SK-N-SH (cell line): ENCODE measurements around the gene CCNL1. TPM values are rescaled to one million over a fixed set of nuclear protein-coding genes. Genes with fewer than 3 reads are reported as not detected.
A peak's percentile ranks its signal among the peaks of the same experiment; 100 is the strongest.

Experiments used
- CTCF ChIA-PET: fragments of 300-600, 350-600 bp; formaldehyde crosslinking; extraction: SDS; loops from one replicate; lab custom pipeline; 2021; lab: Yijun Ruan, JAX
- POLR2A ChIA-PET: fragments of 350-600 bp; sonication (Branson Sonifier 250); formaldehyde crosslinking; extraction: SDS; loops from one replicate; lab custom pipeline; 2020; ENCODE audit warnings: antibody characterized with exemption, inconsistent platforms; lab: Yijun Ruan, JAX
- DNase-seq: peaks from one replicate; pipeline ENCODE4 v3.0.0; 2012
- H2AFZ ChIP-seq: fragments of 200-600 bp; sonication (generic); 2 replicates; pipeline ENCODE4 v1.8.1; 2016; ENCODE audit warnings: antibody characterized with exemption, mild to moderate bottlenecking, low read depth
- H3F3A ChIP-seq: fragments of 200-600 bp; sonication (generic); replicated peaks from 2 replicates; pipeline ENCODE3; 2016; ENCODE audit warnings: antibody characterized with exemption, mild to moderate bottlenecking; ENCODE audit not compliant: insufficient read depth
- H3K27ac ChIP-seq, 2 experiments: fragments of 200-500 bp in 1 of 2; fragments of 200-600 bp in 1 of 2; sonication (Bioruptor generic) in 1 of 2; sonication (generic), shearing (Covaris generic) in 1 of 2; 2 replicates each; pipeline versions ENCODE4 v1.5.1 to v1.6.1; 2014 to 2016; ENCODE audit warnings: low read depth in 2 of 2, inconsistent platforms in 1 of 2, low read length in 1 of 2, mild to moderate bottlenecking in 1 of 2, mixed read lengths in 1 of 2
- H3K27me3 ChIP-seq: fragments of 200-600 bp; sonication (generic), shearing (Covaris generic); 2 replicates; pipeline ENCODE4 v1.6.1; 2016; ENCODE audit warnings: mixed run types; ENCODE audit not compliant: insufficient read depth
- H3K36me3 ChIP-seq, 2 experiments: fragments of 200-500 bp in 1 of 2; fragments of 200-600 bp in 1 of 2; sonication (Bioruptor generic) in 1 of 2; sonication (generic) in 1 of 2; replicated peaks in 1 of 2; 2 replicates each; pipeline versions ENCODE3 to v1.5.1; 2014 to 2016; ENCODE audit warnings: low read length in 1 of 2, mild to moderate bottlenecking in 1 of 2; ENCODE audit not compliant: insufficient read depth in 2 of 2, control insufficient read depth in 1 of 2
- H3K4me1 ChIP-seq, 2 experiments: fragments of 200-500 bp in 1 of 2; fragments of 200-600 bp in 1 of 2; sonication (Bioruptor generic) in 1 of 2; sonication (generic), shearing (Covaris generic) in 1 of 2; 2 replicates each; pipeline versions ENCODE4 v1.5.1 to v1.6.1; 2014 to 2016; ENCODE audit warnings: low read depth in 1 of 2, low read length in 1 of 2, mixed run types in 1 of 2; ENCODE audit not compliant: insufficient read depth in 2 of 2, control insufficient read depth in 1 of 2
- H3K4me2 ChIP-seq: fragments of 200-600 bp; sonication (generic), shearing (Covaris generic); 2 replicates; pipeline ENCODE4 v1.6.1; 2017; ENCODE audit warnings: mixed run types
- H3K4me3 ChIP-seq, 2 experiments: fragments of 200-500 bp in 1 of 2; fragments of 200-600 bp in 1 of 2; sonication (Bioruptor generic) in 1 of 2; sonication (generic), shearing (Covaris generic) in 1 of 2; 2 replicates each; pipeline versions ENCODE4 v1.5.1 to v1.8.1; 2014 to 2016; ENCODE audit warnings: low read depth in 2 of 2, inconsistent platforms in 1 of 2, low read length in 1 of 2, mild to moderate bottlenecking in 1 of 2, mixed read lengths in 1 of 2, moderate library complexity in 1 of 2
- H3K79me2 ChIP-seq: fragments of 200-600 bp; sonication (generic); 2 replicates; pipeline ENCODE4 v1.8.1; 2017; ENCODE audit warnings: mild to moderate bottlenecking; ENCODE audit not compliant: insufficient read depth
- H3K9ac ChIP-seq: fragments of 200-600 bp; sonication (generic); 2 replicates; pipeline ENCODE4 v1.6.1; 2017; ENCODE audit warnings: mixed run types
- H3K9me2 ChIP-seq: fragments of 200-600 bp; sonication (generic); 2 replicates; pipeline ENCODE4 v1.6.1; 2017; ENCODE audit warnings: mixed run types
- H3K9me3 ChIP-seq: fragments of 200-600 bp; sonication (generic); 2 replicates; pipeline ENCODE4 v1.6.1; 2017; ENCODE audit warnings: mixed run types, mild to moderate bottlenecking, moderate library complexity
- H4K20me1 ChIP-seq: fragments of 200-600 bp; sonication (generic); 2 replicates; pipeline ENCODE4 v1.6.1; 2017; ENCODE audit warnings: mild to moderate bottlenecking, mixed run types; ENCODE audit not compliant: insufficient read depth
- EP300 ChIP-seq, 2 experiments: IDR thresholded peaks; 2 replicates each; pipeline versions ENCODE4 v1.4.0 to v1.6.1; 2012; ENCODE audit warnings: borderline replicate concordance in 1 of 2, low read depth in 1 of 2, low read length in 1 of 2
- FOXJ3 ChIP-seq: sonication (generic); formaldehyde crosslinking; IDR thresholded peaks from 2 replicates; pipeline ENCODE4 v1.5.1; 2020; ENCODE audit warnings: mild to moderate bottlenecking, missing genetic modification reagents
- NFIC ChIP-seq: IDR thresholded peaks from 2 replicates; pipeline ENCODE4 v1.4.0; 2012; ENCODE audit warnings: borderline replicate concordance
- RAD21 ChIP-seq: IDR thresholded peaks from 2 replicates; pipeline ENCODE4 v1.6.1; 2012; ENCODE audit warnings: mild to moderate bottlenecking, low read length
- RFX5 ChIP-seq: IDR thresholded peaks from 2 replicates; pipeline ENCODE4 v1.6.1; 2012; ENCODE audit warnings: mild to moderate bottlenecking, improper control_type of control experiment, low read length
- SMC3 ChIP-seq: IDR thresholded peaks from 2 replicates; pipeline ENCODE4 v1.6.1; 2012; ENCODE audit warnings: low read depth, low read length, improper control_type of control experiment
- TCF12 ChIP-seq: IDR thresholded peaks from 2 replicates; pipeline ENCODE4 v1.4.0; 2012
- WGBS: methylation state at CpG from one replicate; pipeline ENCODE4 v1.1.6; 2017; ENCODE audit warnings: low lambda C conversion rate; 5-methylcytosine and 5-hydroxymethylcytosine counted together
- polyA plus RNA-seq, 3 experiments: library from polyadenylated mRNA; depleted of rRNA; stranded (reverse); fragments of >200 nt; gene quantifications; 2 replicates each; pipeline ENCODE4 v1.2.3, GENCODE V29; 2012
- TF ChIP-seq, protein P1 (sequence below): fragments of 150-350 bp; IDR thresholded peaks from 2 replicates; pipeline ENCODE4 v1.6.1; 2016; ENCODE audit warnings: mild to moderate bottlenecking, low read depth, low read length
- TF ChIP-seq, protein P2 (sequence below): IDR thresholded peaks from 2 replicates; pipeline ENCODE4; 2012
- TF ChIP-seq, protein P3 (sequence below): fragments of 200-600 bp; sonication (generic); IDR thresholded peaks from 2 replicates; pipeline ENCODE4 v1.6.1; 2017; ENCODE audit warnings: antibody characterized with exemption, mild to moderate bottlenecking, moderate library complexity
- TF ChIP-seq, protein P4 (sequence below): IDR thresholded peaks from 2 replicates; pipeline ENCODE4 v1.6.1; 2012; ENCODE audit warnings: mild to moderate bottlenecking, low read depth, low read length, moderate library complexity
- TF ChIP-seq, protein P5 (sequence below): fragments of 150-350 bp; IDR thresholded peaks from 2 replicates; pipeline ENCODE4 v1.6.1; 2017; ENCODE audit warnings: antibody characterized with exemption, low read length, low read depth, borderline replicate concordance

Gene CCNL1
- polyA plus RNA-seq, 1 of the 3 experiments (the other 2 are of a cell fraction), result 99.8 TPM

DNA sequence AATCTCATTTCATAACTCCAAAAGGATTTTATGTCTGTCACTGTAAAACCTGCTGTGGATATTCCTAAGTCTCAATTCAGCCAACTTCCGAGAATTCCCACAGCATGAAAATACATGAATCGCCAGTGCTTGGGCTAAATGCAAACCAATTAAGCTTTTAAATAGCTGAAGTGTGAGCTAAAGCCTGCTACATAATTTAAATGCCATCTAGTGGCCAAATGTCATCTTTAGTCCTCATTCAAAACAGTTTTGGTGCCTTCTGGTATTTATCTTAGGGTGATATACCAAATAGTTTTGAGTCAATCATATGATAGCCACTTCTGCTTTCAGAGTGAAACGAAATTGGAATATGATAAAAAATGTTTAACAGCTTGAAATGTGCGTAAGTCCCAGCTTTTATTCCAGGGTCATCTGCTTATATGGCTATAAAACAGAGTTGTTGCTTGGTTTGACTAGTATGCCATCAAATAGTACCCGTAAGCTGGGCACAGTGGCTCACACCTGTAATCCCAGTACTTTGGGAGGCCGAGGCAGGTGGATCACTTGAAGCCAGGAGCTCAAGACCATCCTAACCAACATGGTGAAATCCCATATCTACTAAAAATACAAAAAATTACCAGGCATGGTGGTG, 41.8 kb upstream of the CCNL1 start:
- POLR2A ChIA-PET, result interaction anchor here (1.0 kb wide), 1 partner anchor 41 kb away, joined by 3 read pairs; no protein-coding TSS in a partner anchor
- H3K9ac ChIP-seq, result no peak overlapping the region
- TF ChIP-seq, protein P1, sequence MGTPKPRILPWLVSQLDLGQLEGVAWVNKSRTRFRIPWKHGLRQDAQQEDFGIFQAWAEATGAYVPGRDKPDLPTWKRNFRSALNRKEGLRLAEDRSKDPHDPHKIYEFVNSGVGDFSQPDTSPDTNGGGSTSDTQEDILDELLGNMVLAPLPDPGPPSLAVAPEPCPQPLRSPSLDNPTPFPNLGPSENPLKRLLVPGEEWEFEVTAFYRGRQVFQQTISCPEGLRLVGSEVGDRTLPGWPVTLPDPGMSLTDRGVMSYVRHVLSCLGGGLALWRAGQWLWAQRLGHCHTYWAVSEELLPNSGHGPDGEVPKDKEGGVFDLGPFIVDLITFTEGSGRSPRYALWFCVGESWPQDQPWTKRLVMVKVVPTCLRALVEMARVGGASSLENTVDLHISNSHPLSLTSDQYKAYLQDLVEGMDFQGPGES, result no peak
- TF ChIP-seq SMC3 (peak; percentile 52; the same call in 1 of the 2 replicates), RFX5 (no peak), EP300 (IDR thresholded peaks at IDR 0.05; ENCODE audit: borderline replicate concordance in 1 of 2, low read depth in 1 of 2, low read length in 1 of 2) (no peak), RAD21 (peak; percentile 65), TCF12 (0 out of 2 replicates have a peak, but pooled peaks have one; percentile 8)
- TF ChIP-seq, protein P2, sequence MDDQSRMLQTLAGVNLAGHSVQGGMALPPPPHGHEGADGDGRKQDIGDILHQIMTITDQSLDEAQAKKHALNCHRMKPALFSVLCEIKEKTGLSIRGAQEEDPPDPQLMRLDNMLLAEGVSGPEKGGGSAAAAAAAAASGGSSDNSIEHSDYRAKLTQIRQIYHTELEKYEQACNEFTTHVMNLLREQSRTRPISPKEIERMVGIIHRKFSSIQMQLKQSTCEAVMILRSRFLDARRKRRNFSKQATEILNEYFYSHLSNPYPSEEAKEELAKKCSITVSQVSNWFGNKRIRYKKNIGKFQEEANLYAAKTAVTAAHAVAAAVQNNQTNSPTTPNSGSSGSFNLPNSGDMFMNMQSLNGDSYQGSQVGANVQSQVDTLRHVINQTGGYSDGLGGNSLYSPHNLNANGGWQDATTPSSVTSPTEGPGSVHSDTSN, result no peak
- TF ChIP-seq, protein P3, sequence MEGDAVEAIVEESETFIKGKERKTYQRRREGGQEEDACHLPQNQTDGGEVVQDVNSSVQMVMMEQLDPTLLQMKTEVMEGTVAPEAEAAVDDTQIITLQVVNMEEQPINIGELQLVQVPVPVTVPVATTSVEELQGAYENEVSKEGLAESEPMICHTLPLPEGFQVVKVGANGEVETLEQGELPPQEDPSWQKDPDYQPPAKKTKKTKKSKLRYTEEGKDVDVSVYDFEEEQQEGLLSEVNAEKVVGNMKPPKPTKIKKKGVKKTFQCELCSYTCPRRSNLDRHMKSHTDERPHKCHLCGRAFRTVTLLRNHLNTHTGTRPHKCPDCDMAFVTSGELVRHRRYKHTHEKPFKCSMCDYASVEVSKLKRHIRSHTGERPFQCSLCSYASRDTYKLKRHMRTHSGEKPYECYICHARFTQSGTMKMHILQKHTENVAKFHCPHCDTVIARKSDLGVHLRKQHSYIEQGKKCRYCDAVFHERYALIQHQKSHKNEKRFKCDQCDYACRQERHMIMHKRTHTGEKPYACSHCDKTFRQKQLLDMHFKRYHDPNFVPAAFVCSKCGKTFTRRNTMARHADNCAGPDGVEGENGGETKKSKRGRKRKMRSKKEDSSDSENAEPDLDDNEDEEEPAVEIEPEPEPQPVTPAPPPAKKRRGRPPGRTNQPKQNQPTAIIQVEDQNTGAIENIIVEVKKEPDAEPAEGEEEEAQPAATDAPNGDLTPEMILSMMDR, result peak; percentile 67
- WGBS, result 47% methylated on average over 6 of the region's 6 CpGs
- H3K9me3 ChIP-seq, result no peaks in the 10 kb centered on the region
- H3K4me1 ChIP-seq, result peaks cover 6 to 13% of the 10 kb centered on the region in 2 experiments; a peak in 3 of 4 replicates
- no peaks in the 10 kb centered on the region for H3K79me2 ChIP-seq
- no peak overlapping the region; a peak in 1 of 4 replicates for H3K4me3 ChIP-seq
- no peaks in the 10 kb centered on the region for H3K27me3 ChIP-seq
- no peaks in the 10 kb centered on the region for H3K36me3 ChIP-seq
- CTCF ChIA-PET, result interaction anchor here (0.6 to 8.9 kb wide), 30 partner anchors 9 to 1551 kb away, joined by 3 to 142 read pairs (median 4); no protein-coding TSS in a partner anchor
- peak; percentile 36 for DNase-seq
- H2AFZ ChIP-seq, result no peak overlapping the region
- H3K9me2 ChIP-seq, result no peaks in the 10 kb centered on the region
- H4K20me1 ChIP-seq, result no peaks in the 10 kb centered on the region
- H3F3A ChIP-seq, result no peaks in the 10 kb centered on the region
- H3K4me2 ChIP-seq, result no peak overlapping the region
- no peak overlapping the region for H3K27ac ChIP-seq

DNA sequence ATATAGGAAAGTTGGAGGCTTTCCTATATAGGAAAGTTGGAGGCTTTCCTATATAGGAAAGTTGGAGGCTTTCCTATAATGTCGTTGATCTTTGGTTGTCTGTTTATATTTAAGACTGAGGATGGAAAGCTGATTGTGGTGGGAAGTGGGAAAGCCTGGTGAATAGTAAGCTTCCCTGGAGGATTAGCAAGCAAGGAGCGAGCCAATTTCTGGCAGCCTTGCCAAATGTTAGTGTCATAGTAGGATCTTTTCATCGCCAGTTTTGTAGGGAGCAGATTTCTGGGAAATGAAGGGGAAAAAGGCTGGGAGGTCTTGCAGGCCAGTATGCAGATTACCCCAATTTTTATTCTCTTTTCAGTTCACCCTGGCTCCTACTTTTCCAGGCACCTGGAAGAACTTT, 39.9 kb upstream of the CCNL1 start:
- ChIA-PET CTCF (interaction anchor here (1.1 kb wide), 1 partner anchor 295 kb away, joined by 3 read pairs; no protein-coding TSS in a partner anchor), POLR2A (no interaction called here)
- Histone ChIP-seq H3K36me3 (no peaks in the 10 kb centered on the region), H3K4me3 (no peak overlapping the region), H3F3A (no peaks in the 10 kb centered on the region), H3K4me2 (no peak overlapping the region), H3K27ac (no peak overlapping the region), H4K20me1 (no peaks in the 10 kb centered on the region), H2AFZ (no peak overlapping the region), H3K4me1 (peaks cover 4 to 5% of the 10 kb centered on the region in 2 experiments; a peak in 2 of 4 replicates), H3K27me3 (no peaks in the 10 kb centered on the region), H3K9me3 (no peaks in the 10 kb centered on the region), H3K9me2 (no peaks in the 10 kb centered on the region), H3K79me2 (no peaks in the 10 kb centered on the region), H3K9ac (no peak overlapping the region)
- no peak for DNase-seq
- WGBS, result 81% methylated on average over 3 of the region's 3 CpGs
- TF ChIP-seq, protein P3, result no peak
- TF ChIP-seq, protein P4, sequence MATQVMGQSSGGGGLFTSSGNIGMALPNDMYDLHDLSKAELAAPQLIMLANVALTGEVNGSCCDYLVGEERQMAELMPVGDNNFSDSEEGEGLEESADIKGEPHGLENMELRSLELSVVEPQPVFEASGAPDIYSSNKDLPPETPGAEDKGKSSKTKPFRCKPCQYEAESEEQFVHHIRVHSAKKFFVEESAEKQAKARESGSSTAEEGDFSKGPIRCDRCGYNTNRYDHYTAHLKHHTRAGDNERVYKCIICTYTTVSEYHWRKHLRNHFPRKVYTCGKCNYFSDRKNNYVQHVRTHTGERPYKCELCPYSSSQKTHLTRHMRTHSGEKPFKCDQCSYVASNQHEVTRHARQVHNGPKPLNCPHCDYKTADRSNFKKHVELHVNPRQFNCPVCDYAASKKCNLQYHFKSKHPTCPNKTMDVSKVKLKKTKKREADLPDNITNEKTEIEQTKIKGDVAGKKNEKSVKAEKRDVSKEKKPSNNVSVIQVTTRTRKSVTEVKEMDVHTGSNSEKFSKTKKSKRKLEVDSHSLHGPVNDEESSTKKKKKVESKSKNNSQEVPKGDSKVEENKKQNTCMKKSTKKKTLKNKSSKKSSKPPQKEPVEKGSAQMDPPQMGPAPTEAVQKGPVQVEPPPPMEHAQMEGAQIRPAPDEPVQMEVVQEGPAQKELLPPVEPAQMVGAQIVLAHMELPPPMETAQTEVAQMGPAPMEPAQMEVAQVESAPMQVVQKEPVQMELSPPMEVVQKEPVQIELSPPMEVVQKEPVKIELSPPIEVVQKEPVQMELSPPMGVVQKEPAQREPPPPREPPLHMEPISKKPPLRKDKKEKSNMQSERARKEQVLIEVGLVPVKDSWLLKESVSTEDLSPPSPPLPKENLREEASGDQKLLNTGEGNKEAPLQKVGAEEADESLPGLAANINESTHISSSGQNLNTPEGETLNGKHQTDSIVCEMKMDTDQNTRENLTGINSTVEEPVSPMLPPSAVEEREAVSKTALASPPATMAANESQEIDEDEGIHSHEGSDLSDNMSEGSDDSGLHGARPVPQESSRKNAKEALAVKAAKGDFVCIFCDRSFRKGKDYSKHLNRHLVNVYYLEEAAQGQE, result no peak
- TF ChIP-seq, protein P2, result no peak
- TF ChIP-seq, protein P5, sequence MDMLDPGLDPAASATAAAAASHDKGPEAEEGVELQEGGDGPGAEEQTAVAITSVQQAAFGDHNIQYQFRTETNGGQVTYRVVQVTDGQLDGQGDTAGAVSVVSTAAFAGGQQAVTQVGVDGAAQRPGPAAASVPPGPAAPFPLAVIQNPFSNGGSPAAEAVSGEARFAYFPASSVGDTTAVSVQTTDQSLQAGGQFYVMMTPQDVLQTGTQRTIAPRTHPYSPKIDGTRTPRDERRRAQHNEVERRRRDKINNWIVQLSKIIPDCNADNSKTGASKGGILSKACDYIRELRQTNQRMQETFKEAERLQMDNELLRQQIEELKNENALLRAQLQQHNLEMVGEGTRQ, result no peak
- no peak for TF ChIP-seq FOXJ3 (CRISPR knock-in tag)
- TF ChIP-seq NFIC, result no peak
